ENCODE measurements around the gene ERFE.

Gene ERFE

GRCh38 chr2:238144262-238144661, 14.5 kb upstream of the ERFE start:
- Histone ChIP-seq H3K9ac (ENCODE audit: low read depth, low read length) (no peak overlapping the region), H3K4me1 (ENCODE audit: control insufficient read depth, insufficient read depth, low read length) (no peaks in the 10 kb centered on the region), H3K27me3 (ENCODE audit: control insufficient read depth, insufficient read depth, low read length) (no peaks in the 10 kb centered on the region), H3K4me3 (ENCODE audit: low read depth, low read length) (no peak overlapping the region), H3K9me3 (ENCODE audit: control insufficient read depth, insufficient read depth, low read length) (no peaks in the 10 kb centered on the region), H3K36me3 (ENCODE audit: control insufficient read depth, insufficient read depth, low read length) (no peaks in the 10 kb centered on the region)

DNA sequence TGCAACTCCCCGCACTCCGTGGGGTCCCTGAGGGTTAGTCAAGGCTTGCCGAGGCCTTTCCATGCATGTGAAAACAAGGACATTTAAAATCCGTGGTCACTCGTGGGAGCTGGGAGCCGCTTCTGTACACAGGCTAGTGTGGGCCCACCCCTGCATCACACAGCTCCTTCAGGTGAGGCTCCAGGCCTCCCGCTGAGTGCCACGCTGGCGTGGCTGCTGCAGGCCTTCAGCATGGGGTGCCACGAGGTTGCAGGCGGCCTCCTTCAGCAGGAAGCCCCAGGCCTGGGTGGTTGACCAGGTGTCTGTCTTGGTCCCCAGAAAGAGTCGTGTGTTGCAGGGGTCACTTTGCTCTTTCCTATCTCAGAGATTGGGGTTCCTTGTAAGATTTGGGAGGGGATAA, 13.7 kb upstream of the ERFE start:
- Histone ChIP-seq H3K27me3 (ENCODE audit: control insufficient read depth, insufficient read depth, low read length) (no peaks in the 10 kb centered on the region), H3K4me3 (ENCODE audit: low read depth, low read length) (no peak overlapping the region), H3K4me1 (ENCODE audit: control insufficient read depth, insufficient read depth, low read length) (no peaks in the 10 kb centered on the region), H3K9ac (ENCODE audit: low read depth, low read length) (no peak overlapping the region), H3K36me3 (ENCODE audit: control insufficient read depth, insufficient read depth, low read length) (no peaks in the 10 kb centered on the region), H3K9me3 (ENCODE audit: control insufficient read depth, insufficient read depth, low read length) (no peaks in the 10 kb centered on the region)

DNA sequence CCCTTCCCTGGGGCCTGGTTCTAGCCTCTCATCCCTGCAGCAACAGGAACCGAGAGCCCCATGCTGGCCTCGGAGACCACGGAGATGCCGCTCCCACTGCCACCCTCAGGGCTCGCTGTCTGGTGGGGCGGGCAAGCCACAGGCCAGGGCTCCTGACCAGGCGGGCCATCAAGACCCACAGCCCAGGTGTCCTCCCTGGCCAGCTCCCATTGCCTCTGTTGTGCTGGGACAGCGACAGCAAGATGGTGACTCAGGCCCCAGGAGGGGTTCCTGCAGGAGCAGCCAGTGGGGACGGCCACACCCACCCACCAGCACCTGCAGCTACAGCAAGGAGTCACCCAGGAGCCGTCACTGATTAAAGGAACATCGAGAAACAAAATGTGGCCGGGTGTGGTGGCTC, 12.9 kb upstream of the ERFE start:
- Histone ChIP-seq H3K36me3 (ENCODE audit: control insufficient read depth, insufficient read depth, low read length) (no peaks in the 10 kb centered on the region), H3K4me3 (ENCODE audit: low read depth, low read length) (no peak overlapping the region), H3K9me3 (ENCODE audit: control insufficient read depth, insufficient read depth, low read length) (no peaks in the 10 kb centered on the region), H3K4me1 (ENCODE audit: control insufficient read depth, insufficient read depth, low read length) (no peaks in the 10 kb centered on the region), H3K9ac (ENCODE audit: low read depth, low read length) (no peak overlapping the region), H3K27me3 (ENCODE audit: control insufficient read depth, insufficient read depth, low read length) (no peaks in the 10 kb centered on the region)

GRCh38 chr2:238146884-238147544, 11.8 kb upstream of the ERFE start:
- H3K4me1 ChIP-seq (ENCODE audit: control insufficient read depth, insufficient read depth, low read length) = peaks cover 2% of the 10 kb centered on the region
- no peak overlapping the region for H3K9ac ChIP-seq (ENCODE audit: low read depth, low read length)
- no peaks in the 10 kb centered on the region for H3K27me3 ChIP-seq (ENCODE audit: control insufficient read depth, insufficient read depth, low read length)
- H3K9me3 ChIP-seq (ENCODE audit: control insufficient read depth, insufficient read depth, low read length) = no peaks in the 10 kb centered on the region
- H3K4me3 ChIP-seq (ENCODE audit: low read depth, low read length) = no peak overlapping the region
- H3K36me3 ChIP-seq (ENCODE audit: control insufficient read depth, insufficient read depth, low read length) = no peaks in the 10 kb centered on the region

- Histone ChIP-seq H3K27me3 (ENCODE audit: control insufficient read depth, insufficient read depth, low read length) (no peaks in the 10 kb centered on the region), H3K36me3 (ENCODE audit: control insufficient read depth, insufficient read depth, low read length) (no peaks in the 10 kb centered on the region), H3K4me1 (ENCODE audit: control insufficient read depth, insufficient read depth, low read length) (peaks cover 2% of the 10 kb centered on the region), H3K4me3 (ENCODE audit: low read depth, low read length) (no peak overlapping the region), H3K9ac (ENCODE audit: low read depth, low read length) (no peak overlapping the region), H3K9me3 (ENCODE audit: control insufficient read depth, insufficient read depth, low read length) (no peaks in the 10 kb centered on the region)
Observed at GRCh38 chr2:238148981-238149380, 9.8 kb upstream of the ERFE start.

- Histone ChIP-seq H3K36me3 (ENCODE audit: control insufficient read depth, insufficient read depth, low read length) (no peaks in the 10 kb centered on the region), H3K9me3 (ENCODE audit: control insufficient read depth, insufficient read depth, low read length) (no peaks in the 10 kb centered on the region), H3K27me3 (ENCODE audit: control insufficient read depth, insufficient read depth, low read length) (no peaks in the 10 kb centered on the region), H3K4me3 (ENCODE audit: low read depth, low read length) (no peak overlapping the region), H3K4me1 (ENCODE audit: control insufficient read depth, insufficient read depth, low read length) (peaks cover 2% of the 10 kb centered on the region), H3K9ac (ENCODE audit: low read depth, low read length) (no peak overlapping the region)
Observed at GRCh38 chr2:238149841-238150572, 8.8 kb upstream of the ERFE start.

- H3K9ac ChIP-seq (ENCODE audit: low read depth, low read length) = no peak overlapping the region
- H3K4me3 ChIP-seq (ENCODE audit: low read depth, low read length) = no peak overlapping the region
- H3K9me3 ChIP-seq (ENCODE audit: control insufficient read depth, insufficient read depth, low read length) = no peaks in the 10 kb centered on the region
- no peaks in the 10 kb centered on the region for H3K36me3 ChIP-seq (ENCODE audit: control insufficient read depth, insufficient read depth, low read length)
- H3K4me1 ChIP-seq (ENCODE audit: control insufficient read depth, insufficient read depth, low read length) = peaks cover 2% of the 10 kb centered on the region
- no peaks in the 10 kb centered on the region for H3K27me3 ChIP-seq (ENCODE audit: control insufficient read depth, insufficient read depth, low read length)
Observed at GRCh38 chr2:238150686-238151085, 8.1 kb upstream of the ERFE start.

GRCh38 chr2:238151205-238151604, 7.6 kb upstream of the ERFE start:
- H3K27me3 ChIP-seq (ENCODE audit: control insufficient read depth, insufficient read depth, low read length) = no peaks in the 10 kb centered on the region
- peaks cover 2% of the 10 kb centered on the region for H3K4me1 ChIP-seq (ENCODE audit: control insufficient read depth, insufficient read depth, low read length)
- H3K9ac ChIP-seq (ENCODE audit: low read depth, low read length) = no peak overlapping the region
- no peaks in the 10 kb centered on the region for H3K36me3 ChIP-seq (ENCODE audit: control insufficient read depth, insufficient read depth, low read length)
- H3K9me3 ChIP-seq (ENCODE audit: control insufficient read depth, insufficient read depth, low read length) = no peaks in the 10 kb centered on the region
- no peak overlapping the region for H3K4me3 ChIP-seq (ENCODE audit: low read depth, low read length)

- Histone ChIP-seq H3K4me3 (ENCODE audit: low read depth, low read length) (no peak overlapping the region), H3K4me1 (ENCODE audit: control insufficient read depth, insufficient read depth, low read length) (peaks cover 2% of the 10 kb centered on the region), H3K9ac (ENCODE audit: low read depth, low read length) (no peak overlapping the region), H3K27me3 (ENCODE audit: control insufficient read depth, insufficient read depth, low read length) (no peaks in the 10 kb centered on the region), H3K36me3 (ENCODE audit: control insufficient read depth, insufficient read depth, low read length) (no peaks in the 10 kb centered on the region), H3K9me3 (ENCODE audit: control insufficient read depth, insufficient read depth, low read length) (no peaks in the 10 kb centered on the region)
Observed at GRCh38 chr2:238151628-238152235, 7.0 kb upstream of the ERFE start.

DNA sequence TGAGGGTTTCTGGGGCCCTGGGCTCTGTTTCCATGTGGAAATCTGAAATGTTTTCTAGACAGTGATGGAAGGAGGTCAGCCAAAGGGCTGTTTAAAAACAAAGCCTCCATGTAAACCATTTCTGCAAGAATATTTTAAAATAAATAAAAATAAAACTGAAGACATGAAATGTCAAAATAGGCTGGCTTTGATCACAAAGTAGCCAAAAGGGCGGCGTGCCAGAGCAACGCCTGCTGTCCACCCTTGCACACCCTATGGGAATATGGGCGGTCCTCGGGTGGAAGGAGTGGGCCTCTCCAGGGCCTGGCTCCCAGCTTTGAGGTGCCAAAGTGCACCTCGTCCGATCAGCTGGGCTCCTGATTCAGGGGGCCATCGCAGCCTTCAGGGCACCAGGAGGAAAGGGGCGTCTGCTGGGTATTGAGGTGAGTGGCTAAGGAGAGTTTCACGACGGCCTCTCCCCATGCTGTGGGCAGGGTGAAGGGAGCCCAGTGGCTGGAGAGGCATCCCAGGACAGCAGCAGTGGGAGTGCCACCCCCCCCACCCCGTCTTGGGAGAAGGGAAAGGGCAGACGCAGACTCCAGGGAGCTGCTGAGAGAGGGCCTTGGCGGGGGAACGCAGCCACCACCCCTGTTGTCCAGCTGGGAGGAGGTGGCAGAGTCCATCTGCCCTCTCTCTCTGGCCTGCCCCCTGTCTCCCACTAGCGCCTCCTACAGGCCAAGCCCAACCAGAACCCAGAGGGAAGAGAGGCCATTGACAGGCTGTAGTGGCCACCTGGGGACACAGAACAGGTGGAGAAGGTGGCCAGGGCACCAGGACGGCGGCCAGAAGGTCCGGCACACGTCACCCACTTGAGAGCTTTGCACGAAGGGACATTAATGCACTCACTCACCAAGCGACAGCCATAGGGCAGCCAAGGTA, 5.7 kb upstream of the ERFE start:
- Histone ChIP-seq H3K9ac (ENCODE audit: low read depth, low read length) (no peak overlapping the region), H3K36me3 (ENCODE audit: control insufficient read depth, insufficient read depth, low read length) (no peaks in the 10 kb centered on the region), H3K27me3 (ENCODE audit: control insufficient read depth, insufficient read depth, low read length) (peaks cover 5% of the 10 kb centered on the region), H3K9me3 (ENCODE audit: control insufficient read depth, insufficient read depth, low read length) (no peaks in the 10 kb centered on the region), H3K4me3 (ENCODE audit: low read depth, low read length) (no peak overlapping the region), H3K4me1 (ENCODE audit: control insufficient read depth, insufficient read depth, low read length) (peaks cover 2% of the 10 kb centered on the region)

DNA sequence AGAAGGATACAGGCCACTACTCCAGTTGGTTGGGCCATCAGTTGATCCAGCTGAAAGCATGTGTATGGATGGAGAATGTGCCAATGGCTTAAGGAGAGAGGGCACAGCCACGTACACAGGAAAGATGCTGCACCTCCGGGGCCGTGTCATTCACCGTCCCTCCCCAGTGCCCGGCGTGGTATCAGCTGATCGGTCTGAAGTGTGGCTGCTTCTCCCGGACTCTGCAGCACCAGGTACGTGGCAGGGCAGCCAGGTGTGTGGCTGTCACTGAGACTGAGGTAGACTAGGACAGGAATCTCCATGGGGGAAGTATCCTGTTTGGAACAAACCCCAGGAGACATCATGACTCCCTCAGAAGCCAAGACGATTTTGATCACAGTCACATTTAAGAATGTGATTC, 4.2 kb upstream of the ERFE start:
- Histone ChIP-seq H3K9ac (ENCODE audit: low read depth, low read length) (no peak overlapping the region), H3K27me3 (ENCODE audit: control insufficient read depth, insufficient read depth, low read length) (peaks cover 10% of the 10 kb centered on the region), H3K36me3 (ENCODE audit: control insufficient read depth, insufficient read depth, low read length) (no peaks in the 10 kb centered on the region), H3K4me1 (ENCODE audit: control insufficient read depth, insufficient read depth, low read length) (peaks cover 2% of the 10 kb centered on the region), H3K9me3 (ENCODE audit: control insufficient read depth, insufficient read depth, low read length) (no peaks in the 10 kb centered on the region), H3K4me3 (ENCODE audit: low read depth, low read length) (no peak overlapping the region)
